GM18511 (cell line): ENCODE data around the gene DNASE1L2.
"Not testable (repeated sequence)": the region's sequence is repeated elsewhere in the genome, so short reads cannot be mapped to it uniquely, and the experiment has no call there.

Source experiments
- ATAC-seq: cut with Tn5 transposase; IDR thresholded peaks from one replicate; pipeline ENCODE4 v1.9.1; 2021; ENCODE audit warnings: mild to moderate bottlenecking, moderate library complexity; ENCODE audit not compliant: unreplicated experiment

Gene DNASE1L2

DNA sequence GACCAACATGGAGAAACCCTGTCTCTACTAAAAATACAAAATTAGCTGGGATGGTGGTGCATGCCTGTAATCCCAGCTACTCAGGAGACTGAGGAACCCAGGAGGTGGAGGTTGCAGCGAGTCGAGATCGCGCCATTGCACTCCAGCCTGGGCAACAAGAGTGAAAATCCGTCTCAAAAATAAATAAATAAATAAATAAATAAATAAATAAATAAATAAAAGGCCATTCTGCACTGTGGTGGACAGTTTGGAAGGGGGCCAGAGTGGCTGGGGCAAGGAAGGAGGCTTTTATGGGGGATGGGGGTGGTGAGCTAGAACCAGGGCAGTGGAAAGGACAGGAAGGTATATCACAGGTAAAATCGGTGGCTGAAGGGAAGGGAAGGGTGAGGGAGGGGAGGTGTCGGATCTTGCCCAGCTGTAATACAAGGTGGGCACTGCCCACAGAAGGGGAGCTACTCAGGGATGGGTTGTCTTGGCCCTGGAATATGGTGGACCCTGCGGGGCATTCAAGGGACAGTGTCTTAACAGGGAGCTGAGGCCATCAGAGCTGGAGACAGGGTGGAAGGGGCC is 33.0 kb upstream of the DNASE1L2 start:
- ATAC-seq, result not testable (repeated sequence)

DNA sequence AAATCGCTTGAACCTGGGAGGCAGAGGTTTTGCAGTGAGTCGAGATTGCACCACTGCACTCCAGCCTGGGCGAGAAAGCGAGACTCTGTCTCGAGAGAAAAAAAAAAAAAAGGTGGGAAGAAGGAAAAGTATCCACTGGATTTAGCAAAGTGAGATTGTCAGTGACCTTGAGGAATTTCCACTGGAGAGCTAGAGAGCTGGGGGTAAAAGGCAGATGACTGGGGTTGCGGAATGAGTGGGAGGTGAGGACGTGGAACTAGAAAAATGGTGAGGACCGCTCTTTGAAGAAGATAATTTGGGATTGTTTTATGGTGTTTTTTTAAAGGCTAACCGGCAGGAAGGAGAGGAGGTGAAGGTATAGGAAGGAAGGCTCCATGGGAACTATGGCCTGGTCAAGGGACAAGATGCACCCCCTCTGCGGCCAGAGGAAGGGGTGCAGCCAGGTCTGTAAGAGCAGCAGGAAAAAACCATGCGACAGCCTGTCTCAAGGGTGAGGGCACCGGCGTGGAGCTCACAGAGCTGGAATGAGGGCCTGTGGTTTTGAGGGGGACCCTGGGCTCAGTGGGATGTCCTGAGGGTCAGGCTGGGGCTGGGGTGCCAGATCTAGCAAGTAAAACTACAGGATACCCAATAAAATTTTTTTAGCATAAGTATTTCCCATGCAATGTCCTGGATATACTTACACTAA is 31.7 kb upstream of the DNASE1L2 start:
- ATAC-seq, result no peak

DNA sequence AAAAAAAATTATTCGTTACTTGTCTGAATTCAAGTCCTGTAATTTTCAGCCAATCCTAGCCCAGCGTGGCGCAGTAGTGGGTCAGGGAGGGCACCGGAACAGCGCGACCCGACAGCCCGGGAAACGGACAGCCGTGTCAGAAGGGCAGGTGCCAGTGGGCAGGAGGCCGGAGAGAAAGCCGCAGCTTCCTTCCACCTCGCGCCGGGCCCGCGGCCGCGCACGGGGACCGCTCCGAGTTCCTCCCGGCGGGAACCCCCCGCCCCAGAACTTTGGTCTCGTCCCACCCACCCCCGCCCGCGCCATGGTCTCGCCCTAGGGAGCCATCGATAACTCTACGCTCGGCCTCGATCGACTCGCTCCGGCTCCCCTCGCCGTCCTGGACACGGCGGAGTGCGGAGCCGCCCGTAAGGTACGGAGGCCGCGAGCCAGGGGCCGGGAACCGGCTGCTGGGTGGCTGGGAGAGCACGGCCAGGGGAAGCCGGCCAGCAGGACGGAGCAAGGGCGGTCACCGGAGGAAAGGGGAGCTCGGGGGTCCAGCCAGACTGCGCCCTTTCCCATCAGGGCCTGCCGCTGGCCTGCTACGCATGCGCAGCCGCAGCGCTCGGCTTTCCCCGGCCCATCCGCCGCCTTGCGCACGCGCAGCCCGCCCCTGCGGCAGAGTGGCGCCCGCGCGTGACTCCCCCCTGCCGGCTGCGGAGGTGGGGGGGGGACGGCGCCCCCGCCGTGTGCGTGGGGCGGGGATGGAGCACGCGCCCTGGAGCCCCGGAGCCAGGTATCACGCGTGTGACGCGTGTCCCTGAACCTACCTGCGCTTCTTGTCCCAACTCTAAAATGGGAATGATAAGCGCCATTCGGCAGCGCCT is 30.9 kb upstream of the DNASE1L2 start, which contains the start of gene MLST8:
Gene MLST8, plus strand, starts transcription at position 351 of the 863 bp plus-strand sequence. CDS start 632 bp downstream, outside the sequence.
- peak; percentile 79 for ATAC-seq

DNA sequence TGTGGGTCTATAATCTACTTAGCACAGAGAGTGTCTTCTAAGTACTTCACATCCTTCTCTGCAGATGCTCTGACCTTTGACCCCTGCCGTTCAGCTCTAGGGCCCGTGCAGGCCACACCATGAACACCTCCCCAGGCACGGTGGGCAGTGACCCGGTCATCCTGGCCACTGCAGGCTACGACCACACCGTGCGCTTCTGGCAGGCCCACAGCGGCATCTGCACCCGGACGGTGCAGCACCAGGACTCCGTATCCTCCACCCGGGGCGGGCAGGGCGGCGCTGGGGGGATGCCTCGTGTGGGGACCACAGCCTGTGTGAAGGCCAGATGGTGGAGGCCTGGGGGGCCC is 30.3 kb upstream of the DNASE1L2 start:
- ATAC-seq, result no peak

DNA sequence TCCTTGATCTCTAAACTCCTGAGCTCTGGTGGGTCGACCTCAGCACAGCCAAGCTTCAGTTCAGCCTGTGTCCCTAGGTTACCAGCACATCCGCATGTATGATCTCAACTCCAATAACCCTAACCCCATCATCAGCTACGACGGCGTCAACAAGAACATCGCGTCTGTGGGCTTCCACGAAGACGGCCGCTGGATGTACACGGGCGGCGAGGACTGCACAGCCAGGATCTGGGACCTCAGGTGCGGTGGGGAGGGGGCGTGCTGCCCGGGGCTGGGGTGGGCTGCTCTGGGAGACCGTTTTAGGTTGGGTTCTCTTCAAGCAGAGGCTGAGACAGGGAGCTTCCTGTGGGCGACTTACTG is 29.8 kb upstream of the DNASE1L2 start:
- ATAC-seq, result no peak

DNA sequence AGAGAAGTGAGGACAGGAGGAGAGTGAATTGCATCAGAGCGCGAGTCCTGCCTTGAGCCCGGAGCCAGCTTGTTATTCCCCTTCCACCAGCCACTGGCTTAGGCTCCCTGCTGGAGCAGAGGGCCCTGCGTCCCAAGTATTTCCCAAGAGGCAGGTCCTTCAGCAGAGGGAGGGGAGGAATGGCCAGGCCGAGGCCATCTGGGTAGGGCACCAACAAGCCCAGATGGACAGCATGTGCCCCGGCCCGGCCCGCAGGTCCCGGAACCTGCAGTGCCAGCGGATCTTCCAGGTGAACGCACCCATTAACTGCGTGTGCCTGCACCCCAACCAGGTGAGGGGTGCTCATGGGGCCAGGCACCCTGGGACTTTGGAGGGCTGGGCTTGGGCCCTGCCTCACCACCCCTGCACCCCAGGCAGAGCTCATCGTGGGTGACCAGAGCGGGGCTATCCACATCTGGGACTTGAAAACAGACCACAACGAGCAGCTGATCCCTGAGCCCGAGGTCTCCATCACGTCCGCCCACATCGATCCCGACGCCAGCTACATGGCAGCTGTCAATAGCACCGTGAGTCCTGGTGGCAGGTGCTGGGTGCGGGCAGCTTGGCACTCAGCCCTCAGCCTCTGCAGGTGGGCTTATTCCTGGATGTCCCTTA is 29.3 kb upstream of the DNASE1L2 start:
- ATAC-seq, result no peak

DNA sequence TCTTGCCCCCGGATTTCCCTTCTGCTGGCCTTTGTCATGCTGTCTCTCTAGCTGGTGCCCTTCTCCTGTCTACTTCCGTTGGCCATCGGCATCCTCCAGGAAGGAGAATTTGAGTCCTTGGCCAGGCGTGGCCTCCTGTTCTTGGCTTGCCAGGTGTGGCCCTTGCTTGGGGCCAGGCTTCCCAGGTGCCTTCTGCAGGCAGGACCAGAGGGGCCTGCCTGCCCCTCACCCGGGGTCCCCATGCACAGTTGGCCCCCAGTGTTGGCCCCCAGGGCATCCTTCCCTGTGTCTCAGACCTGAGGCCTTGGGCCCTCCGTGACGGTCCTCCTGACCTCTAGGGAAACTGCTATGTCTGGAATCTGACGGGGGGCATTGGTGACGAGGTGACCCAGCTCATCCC is 28.4 kb upstream of the DNASE1L2 start:
- no peak for ATAC-seq

DNA sequence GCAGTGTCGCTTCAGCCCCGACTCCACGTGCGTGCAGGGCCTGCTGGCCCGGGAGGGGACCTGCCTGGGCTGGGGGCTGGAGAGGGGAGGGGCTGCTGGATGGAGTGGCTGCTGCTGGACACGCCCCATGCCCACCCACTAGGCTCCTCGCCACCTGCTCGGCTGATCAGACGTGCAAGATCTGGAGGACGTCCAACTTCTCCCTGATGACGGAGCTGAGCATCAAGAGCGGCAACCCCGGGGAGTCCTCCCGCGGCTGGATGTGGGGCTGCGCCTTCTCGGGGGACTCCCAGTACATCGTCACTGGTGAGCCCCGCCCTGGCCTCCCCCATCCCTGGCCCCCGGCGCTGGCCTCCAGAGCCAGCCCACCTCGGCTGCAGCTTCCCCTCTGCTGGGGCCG is 27.9 kb upstream of the DNASE1L2 start:
- ATAC-seq, result no peak

DNA sequence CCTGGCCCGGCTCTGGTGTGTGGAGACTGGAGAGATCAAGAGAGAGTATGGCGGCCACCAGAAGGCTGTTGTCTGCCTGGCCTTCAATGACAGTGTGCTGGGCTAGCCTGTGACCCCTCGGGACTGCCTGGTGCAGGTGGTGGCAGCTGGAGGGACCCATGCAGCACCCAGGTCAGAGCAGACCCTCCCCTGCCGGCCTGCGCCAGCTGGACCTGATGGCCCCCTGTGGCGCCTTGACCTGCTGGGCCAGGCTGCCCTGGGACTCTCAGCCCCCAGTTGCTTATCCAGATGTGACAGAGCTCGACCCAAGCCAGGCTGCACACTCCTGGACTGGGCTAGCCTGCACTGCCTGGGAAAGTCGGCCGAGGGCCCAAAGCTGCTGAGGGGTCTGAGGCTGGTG is 27.5 kb upstream of the DNASE1L2 start:
- ATAC-seq, result no peak

DNA sequence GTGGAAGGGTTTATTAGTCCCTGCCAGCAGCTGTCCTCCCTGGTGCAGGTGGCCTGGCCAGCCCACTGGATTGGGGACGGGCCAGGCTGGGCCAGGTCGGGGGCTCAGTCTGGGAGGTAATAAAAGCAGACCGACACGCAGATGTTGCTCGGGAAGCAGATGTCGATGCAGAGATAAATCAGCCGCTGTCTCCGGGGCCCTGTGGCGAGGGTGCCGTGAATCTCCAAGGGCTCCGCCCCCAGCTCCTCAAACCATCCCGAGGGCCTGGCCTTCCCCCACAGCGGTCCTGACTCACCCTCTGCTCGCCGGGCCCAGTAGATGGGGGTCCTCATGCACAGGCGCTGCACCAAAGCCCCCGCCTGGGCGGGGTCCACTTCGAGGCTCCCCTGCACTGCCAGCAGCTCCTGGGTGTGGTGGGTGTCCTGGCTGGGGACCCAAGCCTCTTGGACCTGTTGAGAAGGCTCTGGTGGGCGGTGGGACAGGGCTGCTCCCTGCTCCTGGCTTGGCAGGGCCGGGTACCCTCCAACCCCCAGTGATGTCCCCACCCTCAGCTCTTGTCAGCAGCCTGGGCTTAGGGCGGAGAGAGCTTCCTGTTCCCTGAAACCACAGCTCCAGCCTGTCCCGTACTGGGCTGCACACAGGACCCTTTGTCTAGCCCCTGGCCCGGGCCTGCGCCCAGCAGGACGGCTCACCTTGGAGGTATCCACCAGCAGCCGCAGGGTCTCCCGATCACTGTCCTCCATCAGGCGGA is 26.8 kb upstream of the DNASE1L2 start:
- no peak for ATAC-seq

DNA sequence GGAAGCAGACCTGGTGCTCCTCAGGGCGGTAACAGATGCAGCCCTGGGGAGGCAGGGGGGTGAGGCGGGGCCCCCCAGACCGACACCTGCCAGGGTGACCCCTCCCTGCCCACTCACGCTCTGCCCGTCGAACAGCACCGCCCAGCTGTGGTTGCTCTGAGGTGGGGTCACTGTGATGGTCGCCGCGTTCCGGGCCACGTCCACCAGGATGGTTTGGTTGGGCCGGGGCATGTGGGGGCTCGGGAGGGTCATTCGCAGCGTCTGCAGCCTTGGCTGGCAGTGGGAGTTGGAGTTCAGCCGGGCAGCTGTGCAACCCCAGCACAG is 26.3 kb upstream of the DNASE1L2 start:
- no peak for ATAC-seq

DNA sequence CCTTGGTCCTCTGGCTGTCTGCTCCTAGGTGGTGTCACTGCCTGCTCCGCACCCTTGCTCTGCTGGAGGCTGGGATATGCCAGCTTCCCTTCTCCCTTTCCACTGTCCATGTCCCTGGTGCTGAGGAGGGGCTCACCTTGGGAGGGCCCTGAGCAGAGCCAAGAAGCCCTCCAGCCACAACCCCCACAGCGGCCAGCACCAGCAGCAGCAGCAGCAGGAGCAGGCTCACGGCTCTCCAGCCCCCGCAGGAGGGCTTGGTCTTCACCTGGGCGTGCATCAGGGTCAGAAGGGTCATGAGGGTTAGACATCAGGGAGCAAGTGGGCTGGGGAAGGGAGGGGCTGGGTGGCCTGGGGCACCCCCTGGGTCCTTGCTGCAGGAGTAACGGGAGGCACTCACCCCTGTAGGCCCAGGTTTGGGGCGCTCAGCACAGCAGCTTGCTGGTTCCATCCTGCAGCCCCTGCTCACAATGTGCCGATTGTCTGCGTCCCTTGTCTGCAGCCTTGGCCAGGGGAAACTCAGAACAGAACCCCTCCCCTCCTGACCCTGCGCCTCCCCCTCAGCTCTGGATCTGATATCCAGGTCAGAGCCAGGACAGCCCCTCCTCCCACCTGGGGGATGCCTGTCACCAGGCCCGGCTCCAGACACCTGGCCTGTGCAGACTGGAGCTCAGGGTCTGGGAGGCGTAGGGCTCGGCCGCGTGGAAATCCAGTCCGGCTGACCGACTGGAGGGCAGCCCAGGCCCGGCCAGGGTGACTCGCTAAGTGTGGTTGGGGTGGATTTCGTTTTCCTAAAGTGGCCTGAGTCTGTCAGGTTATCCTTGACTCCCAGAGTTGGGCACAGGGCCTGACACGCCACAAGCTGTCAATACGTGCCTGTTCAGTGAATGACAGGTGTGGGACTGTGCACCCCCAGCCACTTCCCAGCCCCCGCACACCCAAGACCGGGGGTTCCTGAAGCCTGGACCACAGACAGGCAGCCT is 25.6 kb upstream of the DNASE1L2 start, which contains the start of gene BRICD5:
Gene BRICD5, minus strand, starts transcription at position 478 of the 980 bp plus-strand sequence. Its CDS starts 30 bp downstream, at position 448.
- ATAC-seq, result no peak

DNA sequence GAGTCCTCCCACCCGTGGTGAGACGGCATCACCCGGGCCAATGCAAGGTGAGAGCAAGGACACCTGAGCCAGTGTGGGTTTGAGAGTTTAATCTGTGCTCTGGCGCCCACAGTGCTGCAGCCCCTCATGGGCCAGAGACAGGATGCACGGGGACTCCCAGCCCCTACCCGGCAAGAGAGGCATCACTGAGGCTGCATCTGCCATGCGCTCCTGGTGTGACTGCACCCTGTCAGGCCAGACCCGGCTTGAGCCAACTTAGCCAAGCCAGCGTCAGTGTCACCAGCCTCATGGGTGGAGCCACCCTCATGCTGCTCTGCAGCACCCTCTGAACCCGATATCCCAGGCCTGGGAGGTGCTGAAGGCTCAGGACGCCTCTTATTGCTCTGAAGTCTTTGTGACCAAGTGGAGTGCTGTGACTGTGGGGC is 24.3 kb upstream of the DNASE1L2 start:
- no peak for ATAC-seq

DNA sequence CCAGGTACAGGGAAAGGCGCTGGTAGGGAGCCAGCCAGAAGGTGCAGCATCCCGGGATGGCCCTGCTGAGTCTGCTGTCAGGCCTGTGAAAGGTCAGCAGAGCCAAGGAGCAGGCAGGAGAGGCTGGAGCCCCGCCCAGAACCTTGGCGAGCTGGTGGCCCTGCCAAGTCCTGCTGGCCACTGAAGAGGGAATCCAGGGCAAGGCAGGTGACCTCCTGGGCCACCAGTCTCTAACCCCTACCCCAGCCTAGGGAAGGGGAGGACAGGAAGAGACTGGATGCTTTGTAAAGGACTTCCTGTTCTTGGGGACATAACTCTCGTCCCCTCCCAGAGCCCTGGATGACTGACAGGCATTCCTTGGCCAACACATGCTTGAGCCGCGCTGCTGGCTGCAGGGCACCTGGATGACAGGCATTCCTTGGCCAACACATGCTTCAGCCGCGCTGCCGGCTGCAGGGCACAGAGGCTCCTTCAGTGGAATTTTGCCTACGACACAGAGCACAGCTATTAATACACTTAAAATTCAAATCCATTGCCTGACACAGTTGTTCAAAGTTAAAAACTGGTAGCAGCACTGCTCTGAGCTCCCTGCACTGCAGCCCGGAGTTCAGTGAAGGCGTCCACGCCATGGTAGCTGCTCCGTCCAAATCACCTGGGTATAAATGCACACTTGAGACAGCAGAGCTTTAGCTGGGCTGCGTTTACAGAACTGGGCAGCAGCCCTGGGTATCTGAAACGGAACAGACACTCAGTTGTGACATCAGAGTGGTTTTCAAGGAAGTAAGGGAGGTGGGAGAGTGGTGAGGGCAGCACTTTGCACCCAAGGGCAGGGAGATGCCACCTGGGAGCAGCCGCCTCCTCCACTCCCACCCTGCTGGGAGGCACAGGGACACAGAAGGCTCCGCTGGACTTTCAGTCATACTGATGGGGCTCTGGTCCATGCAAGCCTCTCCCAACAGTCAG is 23.6 kb upstream of the DNASE1L2 start:
- no peak for ATAC-seq

DNA sequence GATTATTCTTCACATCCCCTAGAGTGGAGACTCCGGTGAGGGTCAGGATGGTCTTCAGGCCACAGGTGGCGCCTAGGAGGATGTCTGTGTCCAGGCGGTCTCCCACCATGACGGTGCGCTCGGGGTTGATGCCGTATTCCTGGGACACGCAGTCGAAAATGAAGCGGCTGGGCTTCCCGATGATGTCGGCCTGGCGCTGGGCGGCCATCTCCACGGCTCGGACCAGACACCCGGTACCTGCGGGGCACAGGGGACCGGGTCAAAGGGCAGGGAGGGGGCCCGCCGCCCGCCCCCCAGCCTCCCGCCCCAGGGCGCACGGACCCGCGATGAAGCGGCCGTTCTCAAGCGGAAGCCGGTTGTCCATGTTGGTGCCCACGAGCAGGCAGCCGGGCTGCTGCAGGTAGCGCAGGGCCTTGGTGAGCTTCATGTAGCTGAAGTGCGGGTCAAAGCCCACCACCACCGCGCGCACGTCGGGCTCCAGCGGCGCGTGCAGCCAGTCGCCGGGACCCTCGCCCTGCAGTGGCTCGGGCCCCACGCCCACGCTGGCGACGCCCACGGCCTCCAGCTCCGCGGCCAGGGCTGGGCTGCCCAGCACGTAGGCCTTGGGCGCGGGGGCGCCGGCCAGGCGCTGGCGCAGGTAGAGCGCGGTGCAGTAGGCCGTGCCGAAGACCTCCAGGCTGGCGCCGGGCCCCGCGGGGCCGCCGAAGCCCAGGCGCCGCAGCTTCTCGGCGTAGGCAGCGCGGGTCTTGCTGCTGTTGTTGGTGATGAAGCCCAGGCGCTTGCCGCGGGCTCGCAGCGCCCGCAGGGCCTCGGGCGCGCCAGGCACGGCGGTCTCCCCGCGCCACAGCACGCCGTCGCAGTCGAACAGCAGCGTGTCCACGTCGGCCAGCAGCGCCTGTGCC is 22.2 kb upstream of the DNASE1L2 start:
- ATAC-seq, result peak; percentile 8

DNA sequence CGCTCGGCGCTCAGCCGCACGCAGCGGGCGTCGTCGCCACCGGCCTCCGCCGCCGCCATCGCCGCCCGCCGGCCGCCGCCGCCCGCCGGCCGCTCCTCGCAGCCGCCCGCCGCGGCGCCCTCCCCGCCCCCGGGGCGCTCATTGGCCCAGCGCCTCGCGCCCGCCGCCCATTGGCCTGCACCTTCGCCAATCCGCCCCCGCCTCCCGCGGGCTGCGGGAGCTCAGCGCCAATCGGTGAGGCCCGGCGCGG is 21.6 kb upstream of the DNASE1L2 start, which contains the start of gene PGP:
Gene PGP, minus strand, starts transcription at position 122 of the 250 bp plus-strand sequence. Its CDS starts 63 bp downstream, at position 59.
- ATAC-seq, result peak; percentile 90

DNA sequence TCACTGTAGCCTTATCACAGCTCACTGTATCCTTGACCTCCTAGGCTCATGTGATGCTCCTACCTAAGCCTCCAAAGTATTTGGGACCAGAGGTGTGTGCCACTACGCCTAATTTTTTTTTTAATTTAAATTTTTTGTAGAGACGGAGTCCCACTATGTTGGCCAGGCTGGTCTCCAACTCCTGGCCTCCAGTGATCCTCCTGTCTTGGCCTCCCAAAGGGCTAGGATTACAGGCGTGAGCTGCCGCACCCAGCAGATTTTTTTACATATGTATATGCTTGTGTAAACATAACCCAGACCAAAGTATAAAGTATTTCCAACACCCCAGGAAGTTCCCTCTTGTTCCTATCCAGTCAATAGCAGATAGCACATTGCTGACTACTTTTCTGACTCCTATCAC is 19.9 kb upstream of the DNASE1L2 start:
- ATAC-seq, result no peak
